ENCODE results near the gene GNB2. TPM values are rescaled to one million over a fixed set of nuclear protein-coding genes. Genes with fewer than 3 reads are reported as not detected.

Gene GNB2
- total and polyA plus RNA-seq, 2 of the 8 experiments (the other 6 are each of a cell fraction or from before 2014, with no cell fraction given): 157 to 260 TPM

- TF ChIP-seq CHD7 (IDR thresholded peaks at IDR 0.05; ENCODE audit: insufficient replicate concordance, low read length): no peak
- no peak for TF ChIP-seq ATF2 (IDR thresholded peaks at IDR 0.05; ENCODE audit: low read length)
- TF ChIP-seq KDM4A (IDR thresholded peaks at IDR 0.05; ENCODE audit: low read depth, low read length, severe bottlenecking): no peak
- no peak for TF ChIP-seq BRCA1 (IDR thresholded peaks at IDR 0.05; ENCODE audit: low read depth, low read length)
- no peak for TF ChIP-seq RNF2 (IDR thresholded peaks at IDR 0.05; ENCODE audit: borderline replicate concordance, low read depth, low read length, missing control alignments, poor library complexity, severe bottlenecking)
- TF ChIP-seq BCL11A (IDR thresholded peaks at IDR 0.05; ENCODE audit: low read depth in 2 of 2, low read length in 2 of 2): no peak
- TF ChIP-seq EGR1 (IDR thresholded peaks at IDR 0.05; ENCODE audit: borderline replicate concordance, low read depth, low read length): no peak
Measured at GRCh38 chr7:100706672-100707311, 33.3 kb downstream of the GNB2 start (continued).
